GM19324 (cell line): ENCODE results near the gene APPBP2.

Experiments
- ATAC-seq: cut with Tn5 transposase; IDR thresholded peaks from one replicate; pipeline ENCODE4 v1.9.1; 2021; ENCODE audit warnings: mild to moderate bottlenecking, moderate library complexity; ENCODE audit not compliant: unreplicated experiment, low FRiP score

The APPBP2 gene

DNA sequence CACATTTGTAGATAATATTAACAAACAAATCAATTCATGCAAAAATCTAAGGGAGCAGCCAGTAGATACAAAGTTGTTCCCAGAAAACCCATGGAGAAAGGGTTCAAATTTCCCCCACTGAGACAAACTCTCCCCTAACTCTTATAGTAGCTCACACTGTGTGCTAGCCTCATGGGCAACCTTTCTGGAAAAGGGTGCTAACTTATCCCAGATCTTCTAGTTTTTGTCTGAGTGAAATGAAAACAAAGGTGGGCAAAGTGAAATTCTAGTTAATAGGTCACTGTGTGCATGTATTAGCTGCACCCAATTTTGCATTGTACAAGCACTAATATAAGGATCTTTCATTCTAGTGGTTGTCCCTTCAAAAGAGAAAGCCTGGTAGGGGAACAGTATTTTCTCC, 124.2 kb downstream of the APPBP2 start:
- ATAC-seq, result no peak

DNA sequence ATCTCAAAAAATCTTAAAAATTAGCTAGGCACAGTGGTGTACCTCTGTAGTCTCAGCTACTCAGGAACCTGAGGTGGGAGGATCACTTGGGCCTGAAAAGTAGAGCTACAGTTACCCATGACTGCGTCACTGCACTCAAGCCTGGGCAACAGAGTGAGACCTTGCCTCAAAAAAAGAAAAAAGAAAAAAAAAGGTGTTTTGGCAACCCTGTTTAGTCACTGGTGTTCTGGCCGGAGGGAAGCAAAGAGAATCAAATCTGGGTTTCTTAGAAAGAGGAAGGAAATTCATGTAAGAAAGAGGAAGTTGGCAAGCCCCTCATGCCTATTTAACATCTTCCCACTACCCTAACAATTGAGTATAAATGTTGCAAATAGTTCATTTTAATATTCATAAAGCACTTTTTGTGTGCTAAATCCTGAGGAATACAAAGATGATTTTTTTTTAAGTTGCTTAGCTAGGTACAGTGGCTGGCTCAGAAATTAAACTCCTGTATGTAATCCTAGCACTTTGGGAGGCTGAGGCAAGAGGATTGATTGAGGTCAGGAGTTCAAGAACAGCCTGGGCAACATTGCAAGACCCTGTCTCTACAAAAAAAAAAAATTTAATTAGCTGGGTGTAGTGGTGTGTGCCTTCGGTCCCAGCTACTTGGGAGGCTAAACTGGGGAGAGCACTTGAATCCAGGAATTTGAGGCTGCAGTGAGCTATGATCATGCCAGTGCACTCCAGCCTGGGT, 127.6 kb downstream of the APPBP2 start:
- ATAC-seq, result no peak

DNA sequence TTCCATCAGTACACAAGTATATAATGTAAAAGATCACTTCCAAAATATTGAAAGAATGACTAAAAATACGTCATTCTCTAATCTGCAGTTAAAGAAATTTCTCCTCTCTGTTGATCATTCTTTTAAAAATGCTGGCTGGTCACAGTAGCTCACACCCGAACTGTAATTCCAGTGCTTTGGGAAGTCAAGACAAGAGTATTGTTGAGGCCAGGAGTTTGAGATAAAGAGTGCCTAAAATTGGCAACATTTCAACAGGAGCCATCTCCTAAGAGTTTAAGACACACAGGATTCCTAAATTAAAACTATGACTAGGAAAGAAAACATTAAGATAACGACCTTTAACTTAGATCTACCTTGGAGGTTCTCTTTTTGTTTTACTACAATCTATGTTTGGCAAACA, 129.6 kb downstream of the APPBP2 start:
- no peak for ATAC-seq

DNA sequence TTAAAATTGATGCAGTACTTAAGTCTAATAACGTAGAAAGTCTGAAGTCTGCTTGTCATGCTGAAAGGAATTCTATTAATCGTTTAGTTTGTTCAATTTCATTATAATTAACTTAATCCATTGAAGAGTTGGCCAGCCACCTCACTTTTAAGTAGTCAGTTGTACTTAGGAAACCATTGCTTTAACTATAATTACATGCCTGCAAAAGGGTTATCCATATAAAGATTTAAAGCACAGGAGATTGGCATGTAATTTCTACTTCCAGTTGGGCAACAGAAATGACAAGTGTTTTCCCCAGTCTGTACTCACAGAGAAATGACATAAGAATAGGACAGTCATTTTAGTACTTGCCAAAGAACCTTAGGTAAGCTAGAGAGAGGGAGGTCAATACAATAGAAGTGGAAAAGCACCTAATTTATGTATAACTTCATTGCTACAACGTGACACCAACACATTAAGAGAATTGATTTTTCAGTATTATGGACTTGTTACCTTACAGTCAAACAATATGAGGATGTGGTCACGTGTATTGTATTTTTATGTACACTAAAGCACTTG, 130.5 kb downstream of the APPBP2 start:
- ATAC-seq, result no peak

DNA sequence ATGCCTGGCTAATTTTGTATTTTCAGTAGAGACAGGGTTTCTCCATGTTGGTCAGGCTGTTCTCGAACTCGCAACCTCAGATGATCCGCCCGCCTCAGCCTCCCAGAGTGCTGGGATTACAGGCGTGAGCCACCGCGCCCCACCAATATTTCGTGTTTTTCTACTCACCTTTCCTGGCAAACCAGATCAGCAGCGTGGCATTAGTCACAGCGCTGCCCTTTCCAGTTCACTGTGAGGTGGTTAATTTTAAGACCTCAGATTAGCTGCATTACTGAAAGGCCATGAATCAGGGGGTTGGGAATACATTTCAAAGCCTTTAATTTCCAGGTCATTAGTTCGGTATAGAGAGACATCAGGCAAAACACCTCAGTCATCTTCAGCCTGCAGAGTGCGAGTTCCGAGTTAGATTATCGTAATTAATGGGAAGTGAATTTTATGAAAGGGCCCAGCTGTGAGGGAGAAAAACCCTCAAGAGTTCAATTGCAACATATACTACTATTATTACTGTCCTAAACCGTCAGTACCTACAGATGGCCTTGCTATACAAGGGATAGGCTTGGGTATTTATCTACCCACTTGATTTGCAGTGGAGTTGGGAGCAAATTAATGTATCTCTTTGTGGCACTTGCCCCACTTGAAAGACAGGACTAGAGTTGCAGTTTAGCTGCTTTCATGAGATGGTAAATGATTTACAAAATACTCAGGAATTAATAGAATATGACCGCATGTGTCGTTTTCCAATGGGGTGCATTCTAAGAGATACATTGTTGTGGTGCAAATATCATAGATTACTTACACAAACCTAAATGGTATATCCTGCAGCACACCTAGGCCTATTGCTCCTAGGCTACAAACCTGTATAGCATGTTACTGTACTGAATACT, 132.0 kb downstream of the APPBP2 start:
- no peak for ATAC-seq
